GM15510 (cell line): ENCODE data around the gene ACRV1.

ENCODE experiments used
- POLR2A ChIP-seq: IDR thresholded peaks from 3 replicates; pipeline ENCODE4 v1.6.1; 2011; ENCODE audit warnings: borderline replicate concordance; ENCODE audit not compliant: insufficient read length; ENCODE audit errors: extremely low read depth

Gene ACRV1

GRCh38 chr11:125680747-125681146 is at the start of gene ACRV1:
Gene ACRV1 (minus strand): TSS chr11:125680847. CDS start chr11:125680780, 67 bp downstream.
- TF ChIP-seq POLR2A: no peak

GRCh38 chr11:125728969-125729368 is 48.3 kb upstream of the ACRV1 start:
- no peak for TF ChIP-seq POLR2A

DNA sequence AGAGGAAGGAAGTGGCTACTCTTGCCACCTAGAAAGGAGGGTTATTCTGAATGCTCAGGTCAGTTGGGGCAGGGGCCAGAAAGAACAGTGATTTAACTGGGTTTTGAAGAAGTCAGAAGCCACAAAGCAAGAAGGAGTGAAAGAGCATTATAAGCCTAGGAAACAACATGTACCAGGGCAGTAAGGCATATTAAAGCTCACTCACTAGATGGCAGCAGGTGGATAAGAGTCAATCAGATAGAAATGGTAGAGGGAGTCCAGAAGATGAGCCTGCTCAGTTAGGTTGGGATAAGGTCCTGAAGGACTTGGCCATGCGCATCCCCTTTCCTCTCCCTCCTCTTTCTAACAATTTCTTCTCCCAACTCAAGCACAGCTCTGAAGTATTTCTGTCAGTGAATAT is 43.5 kb upstream of the ACRV1 start:
- no peak for TF ChIP-seq POLR2A

GRCh38 chr11:125720781-125721180 is 40.1 kb upstream of the ACRV1 start:
- no peak for TF ChIP-seq POLR2A

- no peak for TF ChIP-seq POLR2A
Observed at GRCh38 chr11:125701858-125702621, 21.4 kb upstream of the ACRV1 start.

- no peak for TF ChIP-seq POLR2A
Observed at GRCh38 chr11:125701018-125701610, 20.5 kb upstream of the ACRV1 start.

DNA sequence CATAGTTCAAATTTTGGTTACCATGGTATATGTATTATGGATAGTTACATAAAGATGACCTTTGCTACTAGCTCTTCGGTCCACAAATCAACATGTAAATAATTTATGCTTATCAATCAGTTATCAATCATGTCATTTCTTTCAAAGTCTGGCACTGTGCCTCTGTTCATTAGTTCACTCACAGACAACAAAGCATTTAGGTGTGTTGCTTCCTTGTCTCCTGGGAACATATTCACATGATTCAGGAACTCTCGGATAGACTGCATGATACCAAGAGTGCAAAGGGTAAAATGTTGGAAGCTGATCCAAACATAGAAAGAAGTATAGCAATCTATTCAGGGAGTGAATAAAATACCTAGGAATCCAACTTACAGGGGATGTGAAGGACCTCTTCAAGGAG is 14.3 kb upstream of the ACRV1 start:
- no peak for TF ChIP-seq POLR2A

DNA sequence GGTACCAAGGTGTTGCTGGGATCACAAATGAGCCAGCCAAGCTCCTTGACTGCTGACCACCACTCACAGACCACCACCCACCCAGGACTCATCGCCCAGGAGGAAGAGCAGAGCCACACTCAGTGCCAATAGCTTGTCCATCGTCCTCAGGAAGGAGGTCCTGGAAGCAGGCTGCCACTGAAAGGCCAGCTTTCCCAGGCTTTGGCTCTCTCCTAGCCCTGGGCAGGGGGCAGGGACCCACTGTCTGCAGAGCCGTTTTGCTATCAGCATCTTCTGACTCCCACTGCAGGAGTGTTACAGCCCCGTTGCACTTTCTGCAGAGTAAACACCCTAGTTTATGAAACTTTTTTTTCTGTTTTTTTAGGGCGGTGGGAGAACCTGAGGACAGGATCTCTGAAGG is 12.2 kb upstream of the ACRV1 start:
- no peak for TF ChIP-seq POLR2A

GRCh38 chr11:125690006-125690405 is 9.4 kb upstream of the ACRV1 start:
- no peak for TF ChIP-seq POLR2A

- no peak for TF ChIP-seq POLR2A
Observed at GRCh38 chr11:125689274-125689859, 8.7 kb upstream of the ACRV1 start.

DNA sequence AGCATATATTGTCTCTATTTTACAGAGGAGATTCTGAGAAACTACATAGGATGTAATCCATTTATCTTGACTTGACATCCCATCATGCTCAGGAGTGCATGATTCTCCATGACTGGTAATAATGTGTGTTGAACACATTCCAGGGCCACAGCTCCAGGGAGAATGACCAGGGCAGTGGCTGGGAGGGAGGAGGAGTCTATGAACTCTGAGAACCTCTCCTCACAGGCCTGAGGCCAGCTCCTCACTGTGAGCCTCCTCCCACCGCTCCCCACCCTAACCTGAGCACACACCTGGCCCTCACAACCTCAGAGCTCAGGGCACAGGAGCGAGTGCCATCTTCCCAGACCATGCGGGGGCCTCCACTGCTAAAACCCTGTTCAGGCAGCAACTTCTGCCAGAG is 8.0 kb upstream of the ACRV1 start:
- TF ChIP-seq POLR2A: no peak

- TF ChIP-seq POLR2A: no peak
Observed at GRCh38 chr11:125688066-125688465, 7.4 kb upstream of the ACRV1 start.

DNA sequence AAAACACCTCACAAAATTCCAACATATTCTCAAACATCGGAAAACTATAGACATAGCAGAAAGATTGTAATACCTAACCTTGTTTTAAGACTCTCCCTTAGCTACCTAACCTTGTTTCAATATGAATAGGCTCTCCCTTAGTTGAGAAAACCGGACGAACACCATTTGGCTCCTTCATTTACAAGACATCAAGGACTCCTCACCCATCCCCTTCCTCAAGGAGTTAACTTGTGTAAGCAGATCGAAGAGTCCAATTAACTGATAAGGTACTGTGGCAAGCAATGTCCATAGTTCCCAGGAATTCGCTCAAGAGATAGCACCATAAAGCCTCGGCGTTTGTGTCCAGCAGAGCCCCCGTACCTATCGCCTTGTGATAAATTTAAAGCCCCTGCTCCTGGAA is 4.6 kb upstream of the ACRV1 start:
- no peak for TF ChIP-seq POLR2A

GRCh38 chr11:125679837-125680236 is 810 bp downstream of the ACRV1 start:
- TF ChIP-seq POLR2A: no peak

DNA sequence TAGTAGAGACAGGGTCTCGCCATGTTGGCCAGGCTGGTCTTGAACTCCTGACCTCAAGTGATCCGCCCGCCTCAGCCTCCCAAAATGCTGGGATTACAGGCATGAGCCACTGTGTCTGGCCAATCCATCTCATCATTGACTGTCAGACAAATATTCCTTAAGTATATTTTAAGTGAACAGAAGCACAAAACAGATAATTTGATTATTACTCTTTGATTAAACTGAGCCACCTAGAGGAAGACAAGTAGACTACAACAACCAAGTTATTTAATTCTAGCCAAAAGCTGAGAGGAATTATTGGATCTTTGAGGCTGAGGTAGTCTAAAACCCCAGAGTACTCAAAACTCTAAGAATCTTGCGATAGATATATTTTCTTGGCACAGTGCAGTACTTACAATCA is 1.2 kb downstream of the ACRV1 start:
- TF ChIP-seq POLR2A: no peak

DNA sequence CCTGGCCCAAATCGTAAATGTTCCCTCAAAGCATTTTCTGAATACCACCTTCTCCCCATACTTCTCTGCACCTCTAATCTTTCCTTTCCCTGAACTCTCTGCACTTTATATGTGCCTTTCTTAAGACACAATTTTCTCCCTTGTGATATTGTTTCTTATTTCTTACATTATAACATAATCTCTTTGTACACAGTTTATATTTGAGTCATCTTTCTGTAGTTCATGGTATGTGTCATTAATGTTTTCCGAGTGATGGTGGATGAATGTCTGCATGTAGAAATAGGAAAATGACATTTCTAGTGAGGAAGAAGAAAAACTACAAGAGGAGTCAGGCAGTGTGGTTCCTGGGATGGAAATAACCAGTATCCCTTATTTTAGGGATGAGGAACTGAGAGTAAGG is 5.5 kb downstream of the ACRV1 start:
- no peak for TF ChIP-seq POLR2A
